H9 (cell line): Measurements from ENCODE around the gene NELFCD. TPM values are rescaled to one million over a fixed set of nuclear protein-coding genes. Genes with fewer than 3 reads are reported as not detected.

ENCODE experiments used
- DNase-seq: peaks from one replicate; pipeline ENCODE4 v3.0.0-alpha.2; 2017
- H2AFZ ChIP-seq: one replicate; pipeline ENCODE4 v1.6.1; 2013; ENCODE audit warnings: mild to moderate bottlenecking, low read length, control low read depth, moderate library complexity
- H2AK5ac ChIP-seq: 2 replicates; pipeline ENCODE4 v1.6.1; 2013; ENCODE audit warnings: low read length, control low read depth, mixed read lengths; ENCODE audit not compliant: insufficient read length
- H2BK120ac ChIP-seq: one replicate; pipeline ENCODE4 v1.6.1; 2013; ENCODE audit warnings: low read depth, mild to moderate bottlenecking, low read length, control low read depth, inconsistent platforms; ENCODE audit not compliant: poor library complexity, severe bottlenecking
- H2BK12ac ChIP-seq: 2 replicates; pipeline ENCODE4 v1.6.1; 2013; ENCODE audit warnings: low read length, control low read depth, mixed read lengths, low read depth; ENCODE audit not compliant: insufficient read length
- H2BK15ac ChIP-seq: 2 replicates; pipeline ENCODE4 v1.6.1; 2013; ENCODE audit warnings: low read depth, low read length, control low read depth
- H2BK20ac ChIP-seq: one replicate; pipeline ENCODE4 v1.6.1; 2013; ENCODE audit warnings: low read depth, mild to moderate bottlenecking, low read length, control low read depth, inconsistent platforms; ENCODE audit not compliant: poor library complexity, severe bottlenecking
- H2BK5ac ChIP-seq: 2 replicates; pipeline ENCODE4 v1.6.1; 2013; ENCODE audit warnings: low read length, control low read depth, mixed read lengths; ENCODE audit not compliant: insufficient read length
- H3K14ac ChIP-seq: 2 replicates; pipeline ENCODE4 v1.6.1; 2013; ENCODE audit warnings: low read length, control low read depth; ENCODE audit not compliant: insufficient read depth
- H3K18ac ChIP-seq: 2 replicates; pipeline ENCODE4 v1.6.1; 2013; ENCODE audit warnings: low read depth, mild to moderate bottlenecking, mixed read lengths, low read length, control low read depth; ENCODE audit not compliant: insufficient read length
- H3K23ac ChIP-seq: 2 replicates; pipeline ENCODE4 v1.6.1; 2013; ENCODE audit warnings: low read length, control low read depth, mixed read lengths, low read depth; ENCODE audit not compliant: insufficient read length
- H3K23me2 ChIP-seq: 2 replicates; pipeline ENCODE4 v1.6.1; 2013; ENCODE audit warnings: low read depth, mild to moderate bottlenecking, mixed read lengths, low read length, control low read depth; ENCODE audit not compliant: insufficient read length, poor library complexity, severe bottlenecking
- H3K27ac ChIP-seq: 2 replicates; pipeline ENCODE4 v1.5.1; 2013; ENCODE audit warnings: low read length, control low read depth, mixed read lengths, low read depth; ENCODE audit not compliant: insufficient read length
- H3K27me3 ChIP-seq: 2 replicates; pipeline ENCODE4 v1.6.1; 2013; ENCODE audit warnings: low read length, control low read depth, inconsistent platforms; ENCODE audit not compliant: insufficient read depth
- H3K4ac ChIP-seq: 2 replicates; pipeline ENCODE4 v1.6.1; 2013; ENCODE audit warnings: low read depth, mild to moderate bottlenecking, control low read depth, inconsistent platforms, low read length, moderate library complexity
- H3K4me1 ChIP-seq: 2 replicates; pipeline ENCODE4 v1.6.1; 2013; ENCODE audit warnings: low read length, control low read depth, inconsistent platforms; ENCODE audit not compliant: insufficient read depth
- H3K4me2 ChIP-seq: 2 replicates; pipeline ENCODE4 v1.6.1; 2013; ENCODE audit warnings: low read length, control low read depth, mixed read lengths; ENCODE audit not compliant: insufficient read length, insufficient read depth
- H3K56ac ChIP-seq: 2 replicates; pipeline ENCODE4 v1.6.1; 2013; ENCODE audit warnings: low read depth, mild to moderate bottlenecking, mixed read lengths, low read length, control low read depth; ENCODE audit not compliant: insufficient read length
- H3K79me1 ChIP-seq: 2 replicates; pipeline ENCODE4 v1.6.1; 2013; ENCODE audit warnings: low read depth, mild to moderate bottlenecking, moderate library complexity, low read length, control low read depth, inconsistent platforms; ENCODE audit not compliant: insufficient read depth, poor library complexity, severe bottlenecking
- H3K79me2 ChIP-seq: 2 replicates; pipeline ENCODE4 v1.6.1; 2013; ENCODE audit warnings: low read length, control low read depth, inconsistent platforms; ENCODE audit not compliant: insufficient read depth
- H3K9ac ChIP-seq: 2 replicates; pipeline ENCODE4 v1.6.1; 2013; ENCODE audit warnings: low read length, control low read depth, mixed read lengths; ENCODE audit not compliant: insufficient read length; ENCODE audit errors: extremely low read depth
- H3K9me3 ChIP-seq: one replicate; pipeline ENCODE4 v1.6.1; 2013; ENCODE audit warnings: low read depth, low read length, inconsistent platforms; ENCODE audit not compliant: control insufficient read depth
- H3T11ph ChIP-seq: one replicate; pipeline ENCODE4 v1.6.1; 2013; ENCODE audit warnings: mild to moderate bottlenecking, low read length, control low read depth, inconsistent platforms
- H4K20me1 ChIP-seq: one replicate; pipeline ENCODE4 v1.6.1; 2013; ENCODE audit not compliant: control insufficient read depth, insufficient read length, insufficient read depth
- H4K5ac ChIP-seq: 2 replicates; pipeline ENCODE4 v1.6.1; 2013; ENCODE audit warnings: low read depth, mild to moderate bottlenecking, mixed read lengths, low read length, control low read depth; ENCODE audit not compliant: insufficient read length
- H4K8ac ChIP-seq: replicated peaks from 2 replicates; pipeline ENCODE4 v1.6.1; 2013; ENCODE audit warnings: low read length, control low read depth, mixed read lengths, low read depth; ENCODE audit not compliant: insufficient read length
- H4K91ac ChIP-seq: 2 replicates; pipeline ENCODE4 v1.6.1; 2013; ENCODE audit warnings: low read depth, mild to moderate bottlenecking, moderate library complexity, mixed read lengths, low read length, control low read depth; ENCODE audit not compliant: insufficient read length
- H3K27ac Mint-ChIP-seq, 3 experiments: 2 replicates in 2 of 3; 3 replicates in 1 of 3; pipeline ENCODE4 v1.8.0; 2020 to 2021; ENCODE audit warnings: mixed read lengths in 3 of 3, mild to moderate bottlenecking in 1 of 3, moderate library complexity in 1 of 3
- H3K27me3 Mint-ChIP-seq: 2 replicates; pipeline ENCODE4 v1.8.0; 2021; ENCODE audit warnings: low read depth, mild to moderate bottlenecking, moderate library complexity, mixed read lengths
- H3K36me3 Mint-ChIP-seq, 3 experiments: 2 replicates in 2 of 3; 3 replicates in 1 of 3; pipeline ENCODE4 v1.8.0; 2020 to 2021; ENCODE audit warnings: low read depth in 3 of 3, mixed read lengths in 3 of 3; ENCODE audit not compliant: insufficient read depth in 1 of 3
- H3K4me1 Mint-ChIP-seq, 2 experiments: 2 replicates each; pipeline ENCODE4 v1.8.0; 2020; ENCODE audit warnings: mixed read lengths in 2 of 2
- H3K4me3 Mint-ChIP-seq, 2 experiments: 2 replicates in 1 of 2; 3 replicates in 1 of 2; pipeline ENCODE4 v1.8.0; 2020 to 2021; ENCODE audit warnings: mild to moderate bottlenecking in 2 of 2, mixed read lengths in 2 of 2, moderate library complexity in 1 of 2
- H3K9me3 Mint-ChIP-seq, 2 experiments: 2 replicates in 1 of 2; 3 replicates in 1 of 2; pipeline ENCODE4 v1.8.0; 2020; ENCODE audit warnings: mild to moderate bottlenecking in 2 of 2, mixed read lengths in 2 of 2, moderate library complexity in 1 of 2
- CTCF ChIP-seq: fragments of 200-600 bp; sonication (generic); conservative IDR thresholded peaks from 3 replicates; pipeline ENCODE4 v1.8.0; 2021; ENCODE audit warnings: antibody characterized with exemption, mild to moderate bottlenecking
- WGBS: extraction: QIAGEN DNeasy Blood & Tissue Kit; methylation state at CpG from one replicate; pipeline ENCODE4 v1.1.7; 2013; ENCODE audit warnings: missing lambda C conversion rate, low lambda C conversion rate, mixed read lengths; ENCODE audit not compliant: insufficient read length; ENCODE audit errors: extremely low coverage; 5-methylcytosine and 5-hydroxymethylcytosine counted together
- total RNA-seq: library from RNA; stranded (reverse); gene quantifications from 2 replicates; pipeline ENCODE4 v1.2.1, GENCODE V29; 2021

Gene NELFCD
- total RNA-seq, 1 experiment from 2014 or later, result 57.8 TPM

DNA sequence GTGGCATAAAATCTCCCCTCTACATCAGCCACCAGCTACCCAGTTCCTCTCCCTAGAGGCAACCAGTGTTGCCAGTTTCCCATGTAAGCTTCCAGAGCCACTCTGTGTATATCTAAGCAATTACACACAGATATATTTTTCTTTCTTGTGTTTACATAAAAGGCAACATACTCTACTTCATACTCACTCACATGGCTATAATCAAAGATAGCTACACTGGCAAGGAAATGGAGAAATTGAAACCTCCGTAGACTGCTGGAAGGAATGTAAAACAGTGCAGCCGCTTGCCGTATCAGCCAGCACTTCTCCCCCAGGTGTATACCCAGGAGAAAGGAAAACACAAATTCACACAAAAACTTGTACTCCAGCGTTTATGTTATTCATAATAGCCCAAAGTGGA, 38.5 kb upstream of the NELFCD start:
- Mint-ChIP-seq H3K9me3 (no peaks in the 10 kb centered on the region), H3K27me3 (no peaks in the 10 kb centered on the region; the same call in 1 of the 2 replicates), H3K36me3 (no peaks in the 10 kb centered on the region), H3K4me1 (no peaks in the 10 kb centered on the region; a peak in 1 of 4 replicates), H3K27ac (no peak overlapping the region), H3K4me3 (no peak overlapping the region)
- H3K4me1 ChIP-seq, result peaks cover 3% of the 10 kb centered on the region; the same call in 1 of the 2 replicates
- H3K14ac ChIP-seq, result no peak overlapping the region
- no peak overlapping the region for H3K27ac ChIP-seq
- no peak overlapping the region for H3K56ac ChIP-seq
- H2BK12ac ChIP-seq, result no peak overlapping the region
- H2AFZ ChIP-seq, result no peak overlapping the region
- no peak overlapping the region for H2BK5ac ChIP-seq
- no peak overlapping the region for H2BK120ac ChIP-seq
- H3K4me2 ChIP-seq, result no peak overlapping the region
- no peaks in the 10 kb centered on the region for H3K9me3 ChIP-seq
- no peaks in the 10 kb centered on the region for H4K20me1 ChIP-seq
- DNase-seq, result no peak
- no peak overlapping the region for H2AK5ac ChIP-seq
- H3K79me2 ChIP-seq, result no peaks in the 10 kb centered on the region
- no peaks in the 10 kb centered on the region for H3K79me1 ChIP-seq
- H3K27me3 ChIP-seq, result no peaks in the 10 kb centered on the region
- no peak overlapping the region for H3K9ac ChIP-seq
- H2BK20ac ChIP-seq, result no peak overlapping the region
- no peak overlapping the region for H4K8ac ChIP-seq
- H3K23ac ChIP-seq, result no peak overlapping the region
- no peak overlapping the region for H3K4ac ChIP-seq
- H3T11ph ChIP-seq, result no peak overlapping the region
- H2BK15ac ChIP-seq, result no peak overlapping the region
- H4K5ac ChIP-seq, result no peak overlapping the region
- H3K23me2 ChIP-seq, result no peaks in the 10 kb centered on the region
- no peak for TF ChIP-seq CTCF
- no peak overlapping the region for H4K91ac ChIP-seq
- WGBS, result no CpG with 5 or more reads among the region's 4 CpGs
- no peak overlapping the region for H3K18ac ChIP-seq
